Endometrial microvascular endothelial cells (primary cell): Measurements from ENCODE around the gene LPCAT1. TPM values are rescaled to one million over a fixed set of nuclear protein-coding genes. Genes with fewer than 3 reads are reported as not detected.

Experiments
- in situ Hi-C: cut with HindIII; loops from 2 replicates; pipeline ENCODE4 v1.10.0; 2017; ENCODE audit warnings: low sequenced_read_pairs, low pct_unique_long_range_greater_than_20kb; ENCODE audit errors: inconsistent ontology term
- total RNA-seq: library from RNA; depleted of rRNA; stranded (reverse); fragments of >200 nt; gene quantifications from one replicate; pipeline ENCODE4 v1.2.3, GENCODE V29; 2015; ENCODE audit errors: inconsistent ontology term

The LPCAT1 gene
- total RNA-seq, 1 donor from 2014 or later: 48.5 TPM

DNA sequence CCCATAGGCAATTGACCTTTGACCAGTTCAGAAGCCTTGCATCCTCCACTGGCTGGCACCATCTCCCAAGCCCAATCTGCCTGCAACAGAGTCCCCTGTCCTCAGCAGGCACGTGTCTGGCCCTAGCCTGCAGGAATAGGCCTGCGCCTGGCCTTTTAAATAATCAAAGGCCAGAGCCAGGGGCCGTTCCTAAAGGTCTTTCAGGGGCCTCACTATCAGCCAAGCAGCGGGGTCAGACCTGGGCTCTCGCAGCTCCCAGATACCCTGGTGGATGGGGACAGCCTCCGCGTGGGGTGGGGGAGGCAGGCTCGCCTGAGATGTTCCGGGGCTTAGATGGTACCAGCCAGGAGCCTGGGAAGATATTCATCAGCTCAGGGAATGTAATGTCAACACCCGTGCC lies 111.1 kb downstream of the LPCAT1 start:
- in situ Hi-C loops: no loop called here

DNA sequence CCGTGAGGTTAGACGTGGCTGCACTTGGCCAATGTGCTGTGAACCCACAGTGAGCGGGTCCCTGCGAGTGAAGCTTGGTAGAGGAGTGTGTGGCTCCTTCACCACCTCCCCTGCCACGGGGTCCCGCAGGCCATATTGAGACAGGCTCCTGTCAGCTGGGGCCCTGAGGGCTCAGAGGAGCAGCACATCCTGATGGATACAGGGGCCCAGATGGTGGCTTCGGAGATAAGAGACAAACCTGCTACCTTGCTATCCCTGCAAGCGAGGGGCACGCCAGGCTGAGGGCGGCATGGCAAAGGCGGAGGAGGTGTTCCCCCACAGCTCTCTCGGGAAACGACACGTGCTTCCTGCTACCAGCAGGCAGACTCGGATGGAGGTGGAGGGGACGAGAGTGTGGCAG lies 111.6 kb downstream of the LPCAT1 start:
- in situ Hi-C loops: no loop called here

Other genes with a start within 250 kb of the LPCAT1 start
- gene TERT, start 228.9 kb downstream of the LPCAT1 start, total RNA-seq: not detected
- gene CLPTM1L, start 178.9 kb downstream of the LPCAT1 start, total RNA-seq: 173 TPM
- not detected for gene SLC6A3, start 78.5 kb downstream of the LPCAT1 start, total RNA-seq